Body of pancreas (tissue), 4 donors: ENCODE data around the gene FUT2. TPM values are rescaled to one million over a fixed set of nuclear protein-coding genes. Genes with fewer than 3 reads are reported as not detected.

Experiments
- ATAC-seq: fragments of 150-250 bp; one replicate; pipeline ENCODE4 v1.9.1; 2016
- DNase-seq, 4 donors: peaks; one replicate each; pipeline ENCODE4 v3.0.0-alpha.2; 2019
- H3K27ac ChIP-seq, 4 donors: fragments of 200-600 bp; sonication (generic); 1 replicate in 3 of 4; 2 replicates in 1 of 4; pipeline versions ENCODE4 v1.5.1 to v1.6.1; 2016 to 2019; ENCODE audit warnings: mild to moderate bottlenecking in 1 of 4, mixed read lengths in 1 of 4, moderate library complexity in 1 of 4
- H3K27me3 ChIP-seq, 2 donors: fragments of 200-600 bp; sonication (generic); one replicate each; pipeline ENCODE4 v1.6.0; 2016; ENCODE audit warnings: mild to moderate bottlenecking in 1 of 2
- H3K36me3 ChIP-seq, 2 donors: fragments of 200-600 bp; sonication (generic); replicated peaks in 1 of 2; 2 replicates each; pipeline ENCODE4 v1.5.1; 2016; ENCODE audit warnings: low read depth in 2 of 2; ENCODE audit not compliant: insufficient read depth in 1 of 2
- H3K4me1 ChIP-seq: fragments of 200-600 bp; sonication (generic); one replicate; pipeline ENCODE4 v1.6.0; 2016
- H3K4me3 ChIP-seq, 2 donors: fragments of 200-600 bp; sonication (generic); 1 replicate in 1 of 2; 2 replicates in 1 of 2; pipeline ENCODE4 v1.5.1; 2016 to 2019
- H3K9me3 ChIP-seq, 3 donors: fragments of 200-600 bp; sonication (generic); 1 replicate in 2 of 3; 2 replicates in 1 of 3; pipeline ENCODE4 v1.5.1; 2016
- CTCF ChIP-seq, 7 experiments: fragments of 450-650 bp in 4 of 7; fragments of 200-600 bp in 3 of 7; sonication (generic) in 3 of 7; IDR thresholded peaks; one replicate each; pipeline ENCODE4 v1.5.1; 2016 to 2019; ENCODE audit warnings: antibody characterized with exemption in 7 of 7
- POLR2A ChIP-seq, 3 donors: fragments of 450-650 bp; IDR thresholded peaks; one replicate each; pipeline ENCODE4 v1.6.1; 2016; ENCODE audit warnings: antibody characterized with exemption in 3 of 3, mild to moderate bottlenecking in 2 of 3
- WGBS, 2 donors: methylation state at CpG; one replicate each; pipeline ENCODE4 v1.1.5; 2017; 5-methylcytosine and 5-hydroxymethylcytosine counted together
- intact Hi-C: fragments of 100-400 bp; cut with DNase I; formaldehyde crosslinking; loops from one replicate; pipeline ENCODE4 v1.15.1; 2023
- total RNA-seq, 2 donors: library from RNA; depleted of rRNA; stranded (reverse); fragments of >200 nt; gene quantifications; one replicate each; pipeline ENCODE4 v1.1.0, GENCODE V29; 2016

FUT2 gene
- total RNA-seq, 2 donors from 2014 or later: 2.0 to 3.4 TPM

GRCh38 chr19:48751845-48752495 is 56.2 kb downstream of the FUT2 start:
- 14 to 23% methylated on average over 20 of the region's 20 CpGs for WGBS, 2 donors
- H3K27ac ChIP-seq: peak overlapping the region; percentile 80 to 94 (median 88)
- no peaks in the 10 kb centered on the region for H3K27me3 ChIP-seq
- H3K4me3 ChIP-seq: peak overlapping the region; percentile 28 to 44
- DNase-seq (no peak), ATAC-seq (no peak)
- peaks cover 65% of the 10 kb centered on the region for H3K4me1 ChIP-seq
- intact Hi-C loops: no loop called here
- H3K9me3 ChIP-seq: no peaks in the 10 kb centered on the region
- TF ChIP-seq CTCF (IDR thresholded peaks at IDR 0.05) (no peak), POLR2A (IDR thresholded peaks at IDR 0.05) (no peak)
- no peaks in the 10 kb centered on the region for H3K36me3 ChIP-seq

- WGBS, 2 donors: 1 to 4% methylated on average over 9 to 72 of the region's 73 CpGs
- DNase-seq (peak; percentile 94 to 98 (median 96)), ATAC-seq (peak; percentile 88)
- Histone ChIP-seq H3K36me3 (no peaks in the 10 kb centered on the region), H3K9me3 (no peaks in the 10 kb centered on the region), H3K27me3 (no peaks in the 10 kb centered on the region), H3K4me1 (peaks cover 57% of the 10 kb centered on the region), H3K4me3 (peak within 1 kb of the TSS; percentile 28 to 44), H3K27ac (peak within 1 kb of the TSS; percentile 80 to 94 (median 88))
- intact Hi-C loops: no loop called here
- peak in 6 of 7 experiments; percentile 18 to 78 (median 61) for TF ChIP-seq CTCF (IDR thresholded peaks at IDR 0.05)
- TF ChIP-seq POLR2A (IDR thresholded peaks at IDR 0.05): peak; percentile 82 to 84 (median 83)
Measured at GRCh38 chr19:48752496-48753365, 57.0 kb downstream of the FUT2 start, which contains the start of gene FUT1. FUT1 (minus strand) TSS chr19:48752641; CDS start chr19:48751281, 1,360 bp downstream.

GRCh38 chr19:48755084-48755641 is 59.4 kb downstream of the FUT2 start, which contains the start of gene FGF21:
FGF21 (plus strand) TSS chr19:48755524; CDS start chr19:48756237, 713 bp downstream.
- DNase-seq (peak in 2 of 4 donors; percentile 40 to 47), ATAC-seq (no peak)
- no peaks in the 10 kb centered on the region for H3K36me3 ChIP-seq
- no peak within 1 kb of the TSS for H3K4me3 ChIP-seq
- TF ChIP-seq POLR2A (IDR thresholded peaks at IDR 0.05) (no peak), CTCF (IDR thresholded peaks at IDR 0.05) (no peak)
- peak within 1 kb of the TSS in 1 of 4 donors; percentile 80 for H3K27ac ChIP-seq
- H3K4me1 ChIP-seq: peaks cover 38% of the 10 kb centered on the region
- no peaks in the 10 kb centered on the region for H3K9me3 ChIP-seq
- H3K27me3 ChIP-seq: no peaks in the 10 kb centered on the region
- 37 to 79% methylated on average over 2 to 4 of the region's 4 CpGs for WGBS, 2 donors
- intact Hi-C loops: no loop called here

Other genes starting within 250 kb of the FUT2 start
- gene GRWD1, start 250.0 kb upstream of the FUT2 start, total RNA-seq: 10 to 100 TPM; 11.9 TPM
- 1 to 10 TPM in 1 of 2 donors, under 1 TPM in 1; 0.66 to 1.6 TPM for gene KCNJ14, start 240.4 kb upstream of the FUT2 start, total RNA-seq
- 10 to 100 TPM; 76.1 to 94.2 TPM for gene CYTH2, start 226.6 kb upstream of the FUT2 start, total RNA-seq
- gene LMTK3, start 184.1 kb upstream of the FUT2 start, total RNA-seq: 1 to 10 TPM; 4.2 to 9.6 TPM
- gene SULT2B1, start 143.8 kb upstream of the FUT2 start, total RNA-seq: 1 to 10 TPM in 1 of 2 donors, not detected in 1; 1.0 TPM
- not detected for gene SPACA4, start 89.2 kb upstream of the FUT2 start, total RNA-seq
- gene FAM83E, start 80.9 kb upstream of the FUT2 start, total RNA-seq: 1 to 10 TPM in 1 of 2 donors, under 1 TPM in 1; 0.33 to 4.2 TPM
- 1,000 to 10,000 TPM; 2,402 to 3,112 TPM for gene RPL18, start 76.8 kb upstream of the FUT2 start, total RNA-seq
- 10 to 100 TPM in 1 of 2 donors, 1 to 10 TPM in 1; 8.3 to 37.6 TPM for gene SPHK2, start 76.5 kb upstream of the FUT2 start, total RNA-seq
- 1 to 10 TPM; 2.0 to 4.9 TPM for gene DBP, start 58.6 kb upstream of the FUT2 start, total RNA-seq
- 1 to 10 TPM in 1 of 2 donors, not detected in 1; 2.9 TPM for gene CA11, start 49.8 kb upstream of the FUT2 start, total RNA-seq
- not detected for gene NTN5, start 23.0 kb upstream of the FUT2 start, total RNA-seq
- 1 to 10 TPM in 1 of 2 donors, under 1 TPM in 1; 0.26 to 7.3 TPM for gene MAMSTR, start 23.8 kb downstream of the FUT2 start, total RNA-seq
- gene RASIP1, start 44.6 kb downstream of the FUT2 start, total RNA-seq: 10 to 100 TPM; 14.5 to 60.0 TPM
- 10 to 100 TPM in 1 of 2 donors, 1 to 10 TPM in 1; 1.6 to 14.5 TPM for gene IZUMO1, start 50.9 kb downstream of the FUT2 start, total RNA-seq
- gene FUT1, start 56.7 kb downstream of the FUT2 start, total RNA-seq: 10 to 100 TPM; 14.8 to 79.1 TPM
- not detected for gene FGF21, start 59.6 kb downstream of the FUT2 start, total RNA-seq
- 10 to 100 TPM; 34.5 to 56.0 TPM for gene BCAT2, start 115.1 kb downstream of the FUT2 start, total RNA-seq
- gene HSD17B14, start 140.5 kb downstream of the FUT2 start, total RNA-seq: 1 to 10 TPM; 2.1 to 3.3 TPM
- gene PLEKHA4, start 172.6 kb downstream of the FUT2 start, total RNA-seq: 10 to 100 TPM in 1 of 2 donors, 1 to 10 TPM in 1; 6.5 to 21.1 TPM
- 10 to 100 TPM; 17.9 to 49.4 TPM for gene PPP1R15A, start 176.4 kb downstream of the FUT2 start, total RNA-seq
- not detected for gene TULP2, start 202.8 kb downstream of the FUT2 start, total RNA-seq
- 100 to 1,000 TPM; 129 to 170 TPM for gene NUCB1, start 204.3 kb downstream of the FUT2 start, total RNA-seq
- gene DHDH, start 237.7 kb downstream of the FUT2 start, total RNA-seq: not detected